K562 (cell line): ENCODE measurements around the gene ACAD10. TPM values are rescaled to one million over a fixed set of nuclear protein-coding genes. Genes with fewer than 3 reads are reported as not detected.

ENCODE experiments used
- CSDE1 ChIP-seq, 2 experiments: fragments of 450-650 bp; IDR thresholded peaks; 2 replicates each; pipeline ENCODE4 v1.6.1; 2016; ENCODE audit warnings: mild to moderate bottlenecking in 1 of 2
- MEF2D ChIP-seq: conservative IDR thresholded peaks from 2 replicates; pipeline ENCODE4 v1.6.1; 2016; ENCODE audit warnings: low read depth, missing genetic modification characterization, missing compliant biosample characterization
- NRF1 ChIP-seq, 2 experiments: fragments of 450-650 bp; IDR thresholded peaks in 1 of 2; conservative IDR thresholded peaks in 1 of 2; 2 replicates each; pipeline ENCODE4 v1.6.1; 2014; ENCODE audit warnings: mild to moderate bottlenecking in 2 of 2
- ZNF324 ChIP-seq: fragments of 250-450 bp; sonication (Bioruptor Pico); IDR thresholded peaks from 2 replicates; pipeline ENCODE4 v1.4.0; 2020; ENCODE audit warnings: mild to moderate bottlenecking
- polyA plus RNA-seq, 8 experiments: library from polyadenylated mRNA; depleted of rRNA in 4 of 8; stranded (reverse) in 5 of 8; unstranded in 3 of 8; fragments of >200 nt; fragmentation: Nextera tagmentation in 2 of 8; fragmentation: Illumina TruSeq in 1 of 8; extraction: Ambion mirVana in 2 of 8; extraction: Trizol in 1 of 8; gene quantifications; 2 replicates each; pipeline versions ENCODE4 v1.2.1 to v1.2.3, GENCODE V29; 2011 to 2014; ENCODE audit warnings: inconsistent platforms in 1 of 8, missing spikeins in 1 of 8
- total RNA-seq, 7 experiments: library from RNA; depleted of rRNA in 6 of 7; stranded (reverse); fragments of >200 nt in 6 of 7; fragmentation: Illumina TruSeq in 2 of 7; extraction: Trizol in 2 of 7; gene quantifications; 2 replicates each; pipeline versions ENCODE4 v1.2.1 to v1.2.3, GENCODE V29; 2011 to 2021; ENCODE audit warnings: low replicate concordance in 1 of 7
- TF ChIP-seq, protein P1 (sequence below), 2 experiments: fragments of 450-650 bp; IDR thresholded peaks; 2 replicates each; pipeline ENCODE4 v1.6.1; 2016; ENCODE audit warnings: mild to moderate bottlenecking in 2 of 2, borderline replicate concordance in 1 of 2, low read depth in 1 of 2, moderate library complexity in 1 of 2
- TF ChIP-seq, protein P2 (sequence below): fragments of 450-650 bp; IDR thresholded peaks from 2 replicates; pipeline ENCODE4 v1.6.1; 2017; ENCODE audit warnings: mild to moderate bottlenecking, moderate library complexity
- TF ChIP-seq, protein P3 (sequence below): fragments of 250-450 bp; sonication (Bioruptor Pico); IDR thresholded peaks from 2 replicates; pipeline ENCODE4 v1.4.0; 2020; ENCODE audit warnings: mild to moderate bottlenecking

ACAD10 gene
- total and polyA plus RNA-seq, 9 of the 15 experiments (the other 6 are each of a cell fraction or from before 2014, with no cell fraction given) = 2.3 to 19.2 (median 12.0) TPM

DNA sequence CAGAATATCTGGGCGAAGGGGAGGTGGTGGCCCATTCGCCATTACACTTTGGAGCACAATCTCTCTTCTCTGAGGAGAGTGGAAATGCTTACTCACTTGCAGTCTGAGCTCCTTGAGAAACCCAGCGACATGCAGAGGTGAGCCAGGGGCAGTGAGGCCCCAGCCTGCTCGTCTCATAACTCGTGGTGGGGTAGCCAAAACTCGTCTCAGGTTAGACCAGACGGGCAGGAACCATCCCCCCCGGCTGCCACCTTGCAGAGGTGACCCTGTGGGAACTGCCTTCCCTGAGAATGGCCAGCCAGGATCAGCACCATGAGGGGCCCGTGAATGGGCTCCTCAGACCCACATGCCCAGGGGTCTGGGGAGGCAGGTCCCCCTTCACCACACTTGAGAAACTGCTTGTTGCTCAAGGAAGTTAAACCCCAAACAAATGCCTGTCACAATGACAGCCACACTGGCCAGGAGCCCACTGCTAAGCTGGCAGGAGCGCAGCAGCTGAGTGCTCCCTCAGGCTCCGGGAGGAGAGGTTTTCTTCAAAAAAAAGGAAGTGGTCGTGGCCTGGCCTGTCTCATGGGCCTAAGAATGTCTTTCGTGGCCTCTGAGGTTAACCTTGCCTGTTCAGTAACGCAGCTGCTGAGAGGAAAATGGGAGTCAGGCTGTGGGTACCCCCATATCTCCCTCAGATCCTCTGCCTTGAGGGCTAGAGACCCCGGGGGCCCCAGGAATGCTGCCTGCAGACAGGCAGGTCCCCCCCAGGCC is 71.7 kb downstream of the ACAD10 start (continued):
- TF ChIP-seq, protein P1, sequence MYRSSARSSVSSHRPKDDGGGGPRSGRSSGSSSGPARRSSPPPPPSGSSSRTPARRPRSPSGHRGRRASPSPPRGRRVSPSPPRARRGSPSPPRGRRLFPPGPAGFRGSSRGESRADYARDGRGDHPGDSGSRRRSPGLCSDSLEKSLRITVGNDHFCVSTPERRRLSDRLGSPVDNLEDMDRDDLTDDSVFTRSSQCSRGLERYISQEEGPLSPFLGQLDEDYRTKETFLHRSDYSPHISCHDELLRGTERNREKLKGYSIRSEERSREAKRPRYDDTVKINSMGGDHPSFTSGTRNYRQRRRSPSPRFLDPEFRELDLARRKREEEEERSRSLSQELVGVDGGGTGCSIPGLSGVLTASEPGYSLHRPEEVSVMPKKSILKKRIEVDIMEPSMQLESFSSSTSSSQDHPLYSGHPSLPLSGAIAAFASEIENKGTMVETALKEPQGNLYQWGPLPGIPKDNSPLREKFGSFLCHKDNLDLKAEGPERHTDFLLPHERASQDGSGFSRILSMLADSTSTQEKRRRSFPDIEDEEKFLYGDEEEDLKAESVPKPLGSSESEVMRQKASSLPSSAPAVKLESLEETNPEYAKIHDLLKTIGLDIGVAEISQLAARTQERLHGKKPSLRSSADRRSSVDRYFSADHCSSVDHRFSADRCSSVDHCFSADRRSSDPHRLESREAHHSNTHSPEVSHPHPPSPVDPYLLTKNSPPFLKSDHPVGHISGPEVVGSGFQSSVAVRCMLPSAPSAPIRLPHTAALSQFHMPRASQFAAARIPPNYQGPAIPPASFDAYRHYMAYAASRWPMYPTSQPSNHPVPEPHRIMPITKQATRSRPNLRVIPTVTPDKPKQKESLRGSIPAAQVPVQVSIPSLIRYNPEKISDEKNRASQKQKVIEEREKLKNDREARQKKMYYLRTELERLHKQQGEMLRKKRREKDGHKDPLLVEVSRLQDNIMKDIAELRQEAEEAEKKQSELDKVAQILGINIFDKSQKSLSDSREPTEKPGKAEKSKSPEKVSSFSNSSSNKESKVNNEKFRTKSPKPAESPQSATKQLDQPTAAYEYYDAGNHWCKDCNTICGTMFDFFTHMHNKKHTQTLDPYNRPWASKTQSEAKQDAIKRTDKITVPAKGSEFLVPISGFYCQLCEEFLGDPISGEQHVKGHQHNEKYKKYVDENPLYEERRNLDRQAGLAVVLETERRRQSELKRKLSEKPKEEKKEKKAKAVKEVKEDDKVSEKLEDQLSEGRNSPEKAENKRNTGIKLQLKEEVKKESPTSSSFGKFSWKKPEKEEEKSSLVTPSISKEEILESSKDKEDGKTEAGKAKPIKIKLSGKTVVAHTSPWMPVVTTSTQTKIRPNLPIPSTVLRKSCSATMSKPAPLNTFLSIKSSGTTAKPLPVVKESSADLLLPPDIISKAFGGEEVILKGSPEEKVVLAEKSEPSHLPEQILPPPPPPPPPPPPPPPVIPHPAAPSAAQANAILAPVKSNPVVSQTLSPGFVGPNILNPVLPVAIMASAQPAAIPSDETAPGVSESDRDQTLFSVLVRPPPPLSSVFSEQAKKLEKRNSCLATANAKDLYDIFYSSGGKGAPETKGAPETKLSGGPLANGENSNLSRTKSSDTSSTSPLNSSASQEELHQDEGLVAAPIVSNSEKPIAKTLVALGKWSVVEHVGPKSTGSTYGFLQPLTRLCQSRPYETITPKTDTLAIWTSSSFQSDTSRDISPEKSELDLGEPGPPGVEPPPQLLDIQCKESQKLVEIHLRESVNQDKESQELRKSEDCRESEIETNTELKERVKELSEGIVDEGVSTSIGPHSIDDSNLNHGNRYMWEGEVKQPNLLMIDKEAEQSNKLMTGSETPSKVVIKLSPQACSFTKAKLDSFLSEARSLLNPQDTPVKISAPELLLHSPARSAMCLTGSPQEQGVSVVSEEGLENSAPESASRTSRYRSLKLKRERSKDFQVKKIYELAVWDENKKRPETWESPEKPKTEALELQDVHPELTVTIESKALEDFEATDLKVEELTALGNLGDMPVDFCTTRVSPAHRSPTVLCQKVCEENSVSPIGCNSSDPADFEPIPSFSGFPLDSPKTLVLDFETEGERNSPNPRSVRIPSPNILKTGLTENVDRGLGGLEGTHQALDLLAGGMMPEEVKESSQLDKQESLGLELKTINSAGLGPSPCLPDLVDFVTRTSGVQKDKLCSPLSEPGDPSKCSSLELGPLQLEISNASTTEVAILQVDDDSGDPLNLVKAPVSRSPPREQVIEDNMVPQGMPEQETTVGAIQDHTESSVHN (IDR thresholded peaks at IDR 0.05; ENCODE audit: borderline replicate concordance in 1 of 2, low read depth in 1 of 2) = no peak
- TF ChIP-seq, protein P2, sequence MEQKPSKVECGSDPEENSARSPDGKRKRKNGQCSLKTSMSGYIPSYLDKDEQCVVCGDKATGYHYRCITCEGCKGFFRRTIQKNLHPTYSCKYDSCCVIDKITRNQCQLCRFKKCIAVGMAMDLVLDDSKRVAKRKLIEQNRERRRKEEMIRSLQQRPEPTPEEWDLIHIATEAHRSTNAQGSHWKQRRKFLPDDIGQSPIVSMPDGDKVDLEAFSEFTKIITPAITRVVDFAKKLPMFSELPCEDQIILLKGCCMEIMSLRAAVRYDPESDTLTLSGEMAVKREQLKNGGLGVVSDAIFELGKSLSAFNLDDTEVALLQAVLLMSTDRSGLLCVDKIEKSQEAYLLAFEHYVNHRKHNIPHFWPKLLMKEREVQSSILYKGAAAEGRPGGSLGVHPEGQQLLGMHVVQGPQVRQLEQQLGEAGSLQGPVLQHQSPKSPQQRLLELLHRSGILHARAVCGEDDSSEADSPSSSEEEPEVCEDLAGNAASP = no peak
- no peak for TF ChIP-seq CSDE1 (IDR thresholded peaks at IDR 0.05)
- TF ChIP-seq, protein P3, sequence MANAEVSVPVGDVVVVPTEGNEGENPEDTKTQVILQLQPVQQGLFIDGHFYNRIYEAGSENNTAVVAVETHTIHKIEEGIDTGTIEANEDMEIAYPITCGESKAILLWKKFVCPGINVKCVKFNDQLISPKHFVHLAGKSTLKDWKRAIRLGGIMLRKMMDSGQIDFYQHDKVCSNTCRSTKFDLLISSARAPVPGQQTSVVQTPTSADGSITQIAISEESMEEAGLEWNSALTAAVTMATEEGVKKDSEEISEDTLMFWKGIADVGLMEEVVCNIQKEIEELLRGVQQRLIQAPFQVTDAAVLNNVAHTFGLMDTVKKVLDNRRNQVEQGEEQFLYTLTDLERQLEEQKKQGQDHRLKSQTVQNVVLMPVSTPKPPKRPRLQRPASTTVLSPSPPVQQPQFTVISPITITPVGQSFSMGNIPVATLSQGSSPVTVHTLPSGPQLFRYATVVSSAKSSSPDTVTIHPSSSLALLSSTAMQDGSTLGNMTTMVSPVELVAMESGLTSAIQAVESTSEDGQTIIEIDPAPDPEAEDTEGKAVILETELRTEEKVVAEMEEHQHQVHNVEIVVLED (CRISPR knock-in tag) = no peak
- TF ChIP-seq NRF1 (conservative IDR thresholded peaks at IDR 0.05 in 1 of 2, IDR thresholded peaks at IDR 0.05 in 1 of 2) = no peak
- TF ChIP-seq ZNF324 = no peak
- TF ChIP-seq MEF2D (tag) = no peak
